BJ (cell line): ENCODE data around the gene TMEM98. TPM values are rescaled to one million over a fixed set of nuclear protein-coding genes. Genes with fewer than 3 reads are reported as not detected.

Source experiments
- CTCF ChIA-PET: fragments of 350-600 bp; formaldehyde crosslinking; extraction: SDS; loops from one replicate; lab custom pipeline; 2021; ENCODE audit warnings: antibody characterized with exemption, inconsistent platforms; lab: Yijun Ruan, JAX
- POLR2A ChIA-PET: fragments of 300-600 bp; sonication (Branson Sonifier 250); formaldehyde crosslinking; extraction: SDS; loops from one replicate; lab custom pipeline; 2021; ENCODE audit warnings: antibody characterized with exemption; lab: Charles Lee
- DNase-seq: peaks from one replicate; pipeline ENCODE4 v3.0.0-alpha.2; 2011; ENCODE audit warnings: low read depth
- H3K27me3 ChIP-seq: 2 replicates; pipeline ENCODE4 v1.6.0; 2011; ENCODE audit warnings: low read length; ENCODE audit not compliant: control insufficient read depth, insufficient read depth
- H3K36me3 ChIP-seq: 2 replicates; pipeline ENCODE4 v1.5.1; 2011; ENCODE audit warnings: low read length; ENCODE audit not compliant: control insufficient read depth, insufficient read depth
- H3K4me3 ChIP-seq: 2 replicates; pipeline ENCODE4 v1.5.1; 2011; ENCODE audit warnings: low read depth, mild to moderate bottlenecking, control low read depth, low read length
- CTCF ChIP-seq: IDR thresholded peaks from 2 replicates; pipeline ENCODE4 v1.5.1; 2011; ENCODE audit warnings: low read depth, mild to moderate bottlenecking, control low read depth, inconsistent platforms, low read length, moderate library complexity; ENCODE audit not compliant: insufficient read depth
- polyA minus RNA-seq: library from RNA; depleted of rRNA, polyadenylated mRNA; stranded (reverse); fragments of >200 nt; gene quantifications from 2 replicates; pipeline ENCODE4 v1.2.3, GENCODE V29; 2011; rRNA and poly(A)+ RNA removed
- polyA plus RNA-seq: library from polyadenylated mRNA; depleted of rRNA; stranded (reverse); fragments of >200 nt; gene quantifications from 2 replicates; pipeline ENCODE4 v1.2.3, GENCODE V29; 2011; rRNA removed

Gene TMEM98
- polyA plus RNA-seq = 314 and 331 TPM in 2 replicates
- polyA minus RNA-seq = 126 and 198 TPM in 2 replicates

- H3K27me3 ChIP-seq = no peaks in the 10 kb centered on the region
- peak within 1 kb of the TSS; percentile 51 for H3K4me3 ChIP-seq
- no peak for TF ChIP-seq CTCF
- H3K36me3 ChIP-seq = peaks cover 3% of the 10 kb centered on the region; the same call in 1 of the 2 replicates
- DNase-seq = no peak
- POLR2A ChIA-PET = interaction anchor here (0.6 kb wide), 1 partner anchor 153 kb away, joined by 6 read pairs; no protein-coding TSS in a partner anchor
- CTCF ChIA-PET = interaction anchor here (0.8 to 2.1 kb wide), 6 partner anchors 14 to 97 kb away, joined by 3 to 11 read pairs (median 3); no protein-coding TSS in a partner anchor
Observed at GRCh38 chr17:32927724-32928585, at the start of gene TMEM98. Gene TMEM98 (plus strand): TSS chr17:32928153. CDS start chr17:32931529, 3,376 bp downstream.

- H3K27me3 ChIP-seq = no peaks in the 10 kb centered on the region; the same call in 1 of the 2 replicates
- ChIA-PET POLR2A (no interaction called here), CTCF (interaction anchor here (0.8 to 6.5 kb wide), 23 partner anchors 8 to 394 kb away, joined by 3 to 133 read pairs (median 10); a partner anchor contains a TSS)
- no peak for DNase-seq
- no peak overlapping the region for H3K4me3 ChIP-seq
- TF ChIP-seq CTCF = no peak
- no peaks in the 10 kb centered on the region for H3K36me3 ChIP-seq
Observed at GRCh38 chr17:32878211-32878610, 49.7 kb upstream of the TMEM98 start.

- ChIA-PET CTCF (interaction anchor here (1.2 to 6.5 kb wide), 4 partner anchors 34 to 220 kb away, joined by 3 to 133 read pairs (median 34); no protein-coding TSS in a partner anchor), POLR2A (no interaction called here)
- no peaks in the 10 kb centered on the region for H3K27me3 ChIP-seq
- DNase-seq = no peak
- H3K4me3 ChIP-seq = no peak overlapping the region
- no peak for TF ChIP-seq CTCF
- no peaks in the 10 kb centered on the region for H3K36me3 ChIP-seq
Observed at GRCh38 chr17:32879134-32879533, 48.8 kb upstream of the TMEM98 start.

- DNase-seq = no peak
- TF ChIP-seq CTCF = no peak
- H3K27me3 ChIP-seq = no peaks in the 10 kb centered on the region
- no peak overlapping the region for H3K4me3 ChIP-seq
- ChIA-PET POLR2A (interaction anchor here (0.6 kb wide), 1 partner anchor 98 kb away, joined by 3 read pairs; no protein-coding TSS in a partner anchor), CTCF (interaction anchor here (6.5 kb wide), 1 partner anchor 32 kb away, joined by 62 read pairs; no protein-coding TSS in a partner anchor)
- no peaks in the 10 kb centered on the region for H3K36me3 ChIP-seq
Observed at GRCh38 chr17:32880671-32881453, 47.1 kb upstream of the TMEM98 start.

GRCh38 chr17:32882029-32882428 lies 45.9 kb upstream of the TMEM98 start:
- Histone ChIP-seq H3K4me3 (no peak overlapping the region), H3K27me3 (no peaks in the 10 kb centered on the region), H3K36me3 (no peaks in the 10 kb centered on the region)
- CTCF ChIA-PET = no interaction called here
- no peak for TF ChIP-seq CTCF
- DNase-seq = no peak
- POLR2A ChIA-PET = no interaction called here
